Measurements from ENCODE around the gene TAPBP.

The TAPBP gene

DNA sequence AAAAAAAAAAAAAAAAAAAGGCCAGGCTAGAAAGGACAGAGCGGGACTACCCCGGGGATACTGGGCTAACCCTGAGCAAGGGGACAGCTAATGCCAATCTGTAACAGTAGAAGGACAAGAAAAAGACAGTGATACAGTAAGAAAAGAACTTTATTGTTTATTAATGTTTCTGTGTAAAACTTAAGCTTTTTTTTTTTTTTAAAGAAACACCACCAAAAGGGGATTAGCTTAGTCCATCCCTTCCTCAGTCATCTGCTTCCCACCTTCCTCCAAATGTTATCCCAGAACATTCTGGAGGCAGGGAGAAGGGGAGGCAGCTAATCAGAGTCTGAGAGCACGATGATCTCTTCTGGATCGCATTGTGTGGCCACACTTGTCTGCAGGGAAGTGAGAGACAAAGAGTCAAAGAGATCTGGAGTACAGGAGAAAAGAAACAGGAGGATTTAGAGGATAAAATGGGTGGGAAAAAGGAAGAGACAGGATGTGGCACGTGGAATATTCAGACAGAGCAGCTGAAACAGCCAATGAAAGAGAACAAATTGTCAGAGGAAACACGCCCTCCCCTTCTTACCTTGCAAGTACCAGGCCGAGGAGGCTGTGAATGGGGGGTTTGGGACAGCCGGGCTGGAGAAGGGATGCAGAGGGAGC lies 4.7 kb upstream of the TAPBP start:
- no peak for DNase-seq

- peak; percentile 97 for DNase-seq
These were observed 4.0 kb upstream of the TAPBP start, which contains the start of gene ZBTB22 for GRCh38 chr6:33317669-33318425. ZBTB22 (minus strand) TSS chr6:33317744; CDS start chr6:33316916, 828 bp downstream.

- DNase-seq, result no peak
These were observed 3.5 kb upstream of the TAPBP start for GRCh38 chr6:33317419-33317668.

- DNase-seq, result no peak
These were observed 2.9 kb upstream of the TAPBP start for GRCh38 chr6:33316603-33317418.

GRCh38 chr6:33315793-33316602 lies 2.1 kb upstream of the TAPBP start:
- no peak for DNase-seq

DNA sequence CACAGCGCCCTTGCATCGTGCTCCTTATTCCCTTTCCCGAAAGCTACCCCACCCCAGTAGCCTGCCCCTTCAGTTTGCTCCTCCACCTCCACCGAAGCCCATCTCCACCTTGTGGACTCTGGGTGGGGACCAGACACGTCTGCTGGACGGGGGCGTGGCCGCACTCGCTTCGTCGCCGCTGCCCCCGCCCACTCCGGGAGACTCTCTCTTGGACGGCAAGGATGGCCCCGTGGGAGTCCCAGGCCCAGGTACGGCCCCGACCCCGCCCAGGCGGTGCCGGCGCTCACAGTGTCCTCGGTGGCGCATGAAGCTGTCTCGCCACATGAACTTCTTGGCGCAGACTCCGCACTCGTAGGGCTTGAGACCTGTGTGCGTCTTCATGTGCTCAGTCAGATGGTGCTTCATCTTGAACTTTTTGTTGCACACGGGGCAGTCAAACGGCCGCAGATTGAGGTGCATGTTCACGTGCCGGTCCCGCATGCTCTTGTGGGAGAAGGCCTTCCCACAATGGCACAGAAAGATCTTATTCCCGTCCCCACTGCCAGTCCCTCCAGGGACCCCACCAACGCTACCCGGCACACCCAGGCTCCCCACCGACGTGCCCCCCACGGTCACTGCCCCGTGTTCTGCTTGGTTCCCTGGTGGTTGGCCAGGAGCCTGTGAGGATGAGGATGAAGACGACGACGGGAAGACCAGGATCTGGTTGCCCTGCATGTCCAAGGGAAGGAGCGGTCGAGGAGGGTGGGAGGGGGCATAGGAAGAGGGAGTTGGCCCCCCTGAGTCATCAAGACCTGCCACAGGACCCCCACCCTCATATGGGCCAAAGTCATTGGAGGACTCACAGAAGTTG lies 1.3 kb upstream of the TAPBP start:
- no peak for DNase-seq

DNA sequence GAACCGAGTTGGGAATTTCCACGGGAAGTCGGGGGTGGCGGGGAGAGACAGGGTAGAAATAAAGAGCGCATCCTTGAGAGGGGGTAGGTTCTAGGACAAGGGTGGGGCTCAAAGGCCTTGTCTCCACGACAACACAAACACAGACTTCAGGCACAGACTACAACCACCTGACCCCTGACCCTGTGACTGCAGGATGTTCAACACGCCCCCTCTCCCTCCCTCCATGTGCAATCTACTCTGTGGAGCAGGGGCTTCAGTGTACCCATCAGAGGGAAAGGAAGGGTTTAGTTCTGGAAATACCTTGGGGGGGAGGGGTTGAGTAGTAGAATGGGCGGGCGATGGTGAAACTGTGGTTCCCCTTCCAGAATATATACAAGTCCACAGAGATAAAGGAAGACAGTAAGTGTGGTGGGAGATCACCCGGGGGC lies 651 bp upstream of the TAPBP start:
- peak; percentile 50 for DNase-seq

GRCh38 chr6:33313105-33313708 lies 671 bp downstream of the TAPBP start:
- DNase-seq, result peak; percentile 21

DNA sequence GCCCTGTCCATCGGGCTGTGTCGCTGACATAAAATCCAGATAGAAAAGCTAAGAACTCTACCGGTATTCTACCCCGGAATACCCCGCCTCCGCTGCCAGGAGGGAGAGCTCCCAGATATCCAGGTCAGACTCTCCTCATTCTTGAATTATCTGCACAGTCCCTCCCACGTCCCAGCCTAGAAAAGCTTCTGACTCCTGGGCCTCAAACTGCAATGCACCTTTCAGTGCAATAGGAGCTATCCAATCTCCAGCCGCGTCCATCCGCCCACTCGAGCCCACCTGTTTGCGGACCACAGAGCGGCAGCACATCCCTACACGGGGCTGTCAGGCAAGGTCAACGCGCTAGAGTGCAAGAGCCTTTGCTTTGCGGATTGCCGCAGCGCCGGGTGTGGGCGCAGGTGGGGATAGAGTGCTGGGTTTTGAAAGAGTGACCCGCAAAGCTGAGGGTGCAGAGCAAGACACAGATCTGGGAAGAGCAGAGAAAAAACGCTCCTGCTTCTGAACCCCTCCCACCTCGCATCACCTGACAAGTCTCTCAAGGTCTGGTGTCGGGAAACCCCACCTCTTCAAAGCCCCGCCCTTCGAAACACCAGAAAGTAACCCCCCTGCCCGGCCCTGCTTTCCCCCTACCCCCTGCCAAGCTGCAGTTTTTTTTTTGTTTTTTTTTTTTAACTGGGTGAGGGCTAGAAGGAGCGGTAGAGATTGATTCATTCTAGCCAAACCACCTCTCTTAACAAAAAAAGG lies 1.3 kb downstream of the TAPBP start:
- peak; percentile 94 for DNase-seq

DNA sequence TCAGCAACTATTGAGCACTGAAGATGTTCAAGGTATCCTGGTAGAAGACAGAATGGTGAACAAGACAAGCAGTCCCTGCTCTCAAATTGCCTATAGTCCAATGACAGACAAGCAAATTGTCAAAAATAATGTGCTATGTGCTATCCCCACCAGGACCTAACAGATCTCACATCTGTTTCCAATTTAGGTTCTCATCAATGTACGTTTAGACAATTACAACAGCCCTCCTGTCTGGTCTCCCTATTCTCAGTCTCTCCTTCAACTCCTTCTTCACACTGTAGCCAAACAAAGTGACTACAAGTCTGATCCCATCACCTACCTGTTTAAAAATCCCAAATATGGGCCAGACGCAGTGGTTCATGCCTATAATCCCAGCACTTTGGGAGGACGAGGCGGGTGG lies 7.5 kb downstream of the TAPBP start:
- DNase-seq, result no peak

DNA sequence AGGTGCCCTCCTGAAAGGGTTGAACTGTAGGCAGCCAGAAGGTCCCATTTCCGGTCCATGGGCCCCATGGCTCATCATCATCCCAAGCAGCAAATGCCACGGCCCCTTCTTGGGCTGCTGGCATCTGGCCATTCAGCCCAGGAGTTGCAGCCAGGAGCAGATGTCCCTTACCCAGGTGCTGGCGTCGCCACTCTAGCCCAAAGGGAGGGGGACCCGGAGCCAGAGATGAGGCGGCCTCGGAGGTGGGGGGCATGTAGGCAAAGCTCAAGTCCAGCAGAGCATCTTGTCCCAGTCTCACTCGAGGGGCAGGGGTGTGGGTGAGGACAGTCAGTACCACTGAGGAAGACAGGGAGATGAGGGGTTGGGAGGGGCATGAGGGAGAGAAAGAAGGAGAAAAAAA lies 8.8 kb downstream of the TAPBP start:
- DNase-seq, result peak; percentile 34

DNA sequence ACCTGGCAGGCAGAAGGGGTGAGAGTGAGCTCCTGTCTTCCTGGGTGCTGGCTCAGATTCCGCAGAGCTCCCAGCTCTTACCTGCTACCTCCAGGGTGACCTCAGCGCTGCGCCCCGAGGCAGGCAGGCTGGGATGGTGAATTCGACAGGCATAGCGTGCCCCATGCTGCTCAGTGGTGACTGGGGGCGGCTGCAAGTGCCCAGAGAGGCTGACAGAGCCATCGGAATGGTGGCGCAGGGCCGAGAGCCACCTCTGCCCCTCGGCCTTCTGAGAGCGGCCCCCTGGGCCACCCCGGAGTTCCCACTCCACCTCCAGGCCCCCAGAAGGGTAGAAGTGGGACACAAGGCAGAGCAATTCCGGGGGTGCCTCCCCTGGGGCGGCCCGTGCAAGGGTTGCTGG lies 9.7 kb downstream of the TAPBP start:
- no peak for DNase-seq

DNA sequence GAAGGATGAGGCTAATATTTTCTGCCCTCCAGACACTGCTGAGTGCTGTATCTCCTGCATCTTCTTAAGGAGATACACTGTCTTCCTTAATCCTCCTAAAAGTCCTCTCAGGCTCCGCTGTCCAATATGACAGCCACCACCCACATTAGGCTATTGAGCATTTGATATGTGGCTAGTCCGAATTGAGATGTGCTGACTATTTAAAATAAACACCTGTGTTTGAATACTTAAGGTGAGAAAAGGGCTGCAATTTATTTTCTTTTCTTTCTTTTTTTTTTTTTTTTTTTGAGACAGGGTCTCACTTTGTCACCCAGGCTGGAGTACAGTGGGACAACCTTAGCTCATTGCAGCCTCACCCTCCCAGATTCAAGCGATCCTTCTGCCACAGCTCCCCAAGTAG lies 12.0 kb downstream of the TAPBP start:
- DNase-seq, result no peak

DNA sequence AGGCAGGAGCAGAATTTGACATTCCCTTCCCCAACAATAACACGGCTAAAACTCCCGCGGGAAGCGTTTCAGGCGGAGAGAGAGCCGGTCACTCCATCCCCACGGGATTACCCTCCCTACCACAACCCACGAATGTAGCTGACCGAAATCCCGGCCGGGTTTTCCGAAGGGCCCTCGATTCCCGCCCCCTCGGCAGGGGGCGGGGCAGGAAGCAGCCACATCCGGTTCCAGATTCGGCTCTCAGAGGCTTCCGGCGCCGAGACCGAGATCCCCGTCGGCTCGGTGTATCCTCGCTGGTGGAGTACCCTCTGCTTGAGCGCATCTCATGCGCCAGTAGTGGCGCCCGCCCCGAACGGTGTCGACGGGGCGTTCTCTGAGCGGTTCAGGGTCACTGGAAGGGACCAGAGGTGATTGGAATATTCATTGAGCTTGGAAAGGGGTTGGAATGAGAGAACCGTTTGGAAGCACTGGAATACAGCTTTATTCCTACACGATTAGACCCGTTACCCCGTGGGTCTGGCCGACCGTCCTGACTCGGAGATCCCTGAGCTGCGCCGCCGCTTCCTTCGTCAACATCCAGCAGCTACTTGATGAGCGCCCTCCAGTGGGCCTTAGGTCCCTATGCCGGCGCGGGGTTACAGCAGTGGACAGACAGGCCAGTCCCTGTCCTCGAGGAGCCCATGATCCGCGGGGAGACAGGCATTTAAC lies 14.5 kb downstream of the TAPBP start:
- DNase-seq, result peak; percentile 90

- DNase-seq, result peak; percentile 59
These were observed 15.1 kb downstream of the TAPBP start, which contains the start of gene RGL2 for GRCh38 chr6:33298773-33299236. RGL2 (minus strand) TSS chr6:33298942; CDS start chr6:33298610, 332 bp downstream.

DNA sequence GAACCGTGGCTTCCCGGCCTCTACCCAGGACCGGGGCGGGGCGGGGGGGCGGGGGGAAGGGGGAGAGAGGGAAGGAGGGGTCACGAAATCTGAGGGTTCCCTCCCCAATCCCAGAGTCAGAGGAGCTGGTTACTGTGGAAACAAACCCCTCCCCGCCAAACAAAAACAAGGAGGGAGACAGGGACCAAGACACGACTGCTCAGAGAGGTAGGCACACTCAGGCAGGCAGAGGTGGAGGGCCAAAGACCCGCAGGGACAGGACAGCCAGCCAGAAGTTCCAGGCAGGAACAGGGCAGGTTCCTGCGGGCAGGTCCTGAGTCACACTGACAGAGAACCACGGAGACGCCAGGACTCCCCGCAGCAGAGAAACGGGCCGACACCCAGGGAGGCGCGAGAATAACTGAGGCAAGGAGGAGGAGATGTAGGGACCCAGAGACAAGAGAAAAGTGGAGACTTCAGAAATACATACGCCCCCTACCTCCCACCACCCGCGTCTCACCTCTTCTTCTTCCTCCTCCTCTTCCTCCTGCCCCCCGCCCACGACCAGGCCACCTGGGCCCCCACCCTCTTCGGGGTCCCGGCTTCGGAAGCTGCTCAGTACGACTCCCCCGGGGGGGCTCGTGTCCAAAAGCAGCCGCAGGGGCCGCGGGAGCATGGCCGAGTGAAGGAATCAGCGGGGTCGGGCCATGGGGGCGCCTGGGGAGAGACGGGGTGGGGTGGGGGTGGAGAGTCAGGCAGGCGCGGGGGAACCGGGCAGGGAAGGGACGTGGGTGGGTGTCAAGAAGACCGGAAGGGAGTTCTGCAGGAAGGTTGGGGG lies 15.7 kb downstream of the TAPBP start:
- DNase-seq, result peak; percentile 13

DNA sequence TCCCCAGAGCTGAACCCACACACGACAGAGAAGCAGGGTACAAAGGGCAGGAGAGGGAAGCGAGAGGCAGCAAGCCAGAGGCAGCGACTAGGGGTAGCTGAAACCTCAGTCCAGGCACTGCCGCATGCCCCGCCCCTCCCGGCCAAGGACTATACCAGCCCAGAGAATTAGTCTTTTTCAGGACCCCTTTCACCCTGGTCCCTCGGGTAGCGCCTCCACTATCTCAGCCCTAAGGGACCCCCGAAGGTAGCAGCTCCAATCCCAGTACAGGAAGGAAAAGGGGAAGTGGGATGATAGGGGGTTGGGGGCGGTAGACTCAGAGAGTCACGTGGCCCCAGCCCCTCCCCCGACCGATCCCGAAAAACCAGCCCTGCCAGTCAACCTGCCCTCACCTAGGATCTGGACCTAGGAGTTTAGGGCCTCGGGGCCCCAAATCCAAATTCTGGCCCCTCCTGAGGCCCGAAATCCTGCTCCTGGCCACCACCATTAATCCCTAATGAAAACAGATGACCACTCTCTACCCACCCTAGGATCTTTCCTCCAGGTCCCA lies 16.4 kb downstream of the TAPBP start:
- DNase-seq, result no peak

GRCh38 chr6:33296797-33297405 lies 17.0 kb downstream of the TAPBP start:
- DNase-seq, result no peak

Measured in NCI-H2171 treated with DMSO at 0.1 percent for 48 hours (cell line).